H9 (cell line): ENCODE measurements around the gene SLC16A1. TPM values are rescaled to one million over a fixed set of nuclear protein-coding genes. Genes with fewer than 3 reads are reported as not detected.

Experiments used
- DNase-seq: peaks from one replicate; pipeline ENCODE4 v3.0.0-alpha.2; 2017
- H2AFZ ChIP-seq: one replicate; pipeline ENCODE4 v1.6.1; 2013; ENCODE audit warnings: mild to moderate bottlenecking, low read length, control low read depth, moderate library complexity
- H2AK5ac ChIP-seq: 2 replicates; pipeline ENCODE4 v1.6.1; 2013; ENCODE audit warnings: low read length, control low read depth, mixed read lengths; ENCODE audit not compliant: insufficient read length
- H2BK120ac ChIP-seq: one replicate; pipeline ENCODE4 v1.6.1; 2013; ENCODE audit warnings: low read depth, mild to moderate bottlenecking, low read length, control low read depth, inconsistent platforms; ENCODE audit not compliant: poor library complexity, severe bottlenecking
- H2BK12ac ChIP-seq: 2 replicates; pipeline ENCODE4 v1.6.1; 2013; ENCODE audit warnings: low read length, control low read depth, mixed read lengths, low read depth; ENCODE audit not compliant: insufficient read length
- H2BK15ac ChIP-seq: 2 replicates; pipeline ENCODE4 v1.6.1; 2013; ENCODE audit warnings: low read depth, low read length, control low read depth
- H2BK20ac ChIP-seq: one replicate; pipeline ENCODE4 v1.6.1; 2013; ENCODE audit warnings: low read depth, mild to moderate bottlenecking, low read length, control low read depth, inconsistent platforms; ENCODE audit not compliant: poor library complexity, severe bottlenecking
- H2BK5ac ChIP-seq: 2 replicates; pipeline ENCODE4 v1.6.1; 2013; ENCODE audit warnings: low read length, control low read depth, mixed read lengths; ENCODE audit not compliant: insufficient read length
- H3K14ac ChIP-seq: 2 replicates; pipeline ENCODE4 v1.6.1; 2013; ENCODE audit warnings: low read length, control low read depth; ENCODE audit not compliant: insufficient read depth
- H3K18ac ChIP-seq: 2 replicates; pipeline ENCODE4 v1.6.1; 2013; ENCODE audit warnings: low read depth, mild to moderate bottlenecking, mixed read lengths, low read length, control low read depth; ENCODE audit not compliant: insufficient read length
- H3K23ac ChIP-seq: 2 replicates; pipeline ENCODE4 v1.6.1; 2013; ENCODE audit warnings: low read length, control low read depth, mixed read lengths, low read depth; ENCODE audit not compliant: insufficient read length
- H3K23me2 ChIP-seq: 2 replicates; pipeline ENCODE4 v1.6.1; 2013; ENCODE audit warnings: low read depth, mild to moderate bottlenecking, mixed read lengths, low read length, control low read depth; ENCODE audit not compliant: insufficient read length, poor library complexity, severe bottlenecking
- H3K27ac ChIP-seq: 2 replicates; pipeline ENCODE4 v1.5.1; 2013; ENCODE audit warnings: low read length, control low read depth, mixed read lengths, low read depth; ENCODE audit not compliant: insufficient read length
- H3K27me3 ChIP-seq: 2 replicates; pipeline ENCODE4 v1.6.1; 2013; ENCODE audit warnings: low read length, control low read depth, inconsistent platforms; ENCODE audit not compliant: insufficient read depth
- H3K4ac ChIP-seq: 2 replicates; pipeline ENCODE4 v1.6.1; 2013; ENCODE audit warnings: low read depth, mild to moderate bottlenecking, control low read depth, inconsistent platforms, low read length, moderate library complexity
- H3K4me1 ChIP-seq: 2 replicates; pipeline ENCODE4 v1.6.1; 2013; ENCODE audit warnings: low read length, control low read depth, inconsistent platforms; ENCODE audit not compliant: insufficient read depth
- H3K4me2 ChIP-seq: 2 replicates; pipeline ENCODE4 v1.6.1; 2013; ENCODE audit warnings: low read length, control low read depth, mixed read lengths; ENCODE audit not compliant: insufficient read length, insufficient read depth
- H3K56ac ChIP-seq: 2 replicates; pipeline ENCODE4 v1.6.1; 2013; ENCODE audit warnings: low read depth, mild to moderate bottlenecking, mixed read lengths, low read length, control low read depth; ENCODE audit not compliant: insufficient read length
- H3K79me1 ChIP-seq: 2 replicates; pipeline ENCODE4 v1.6.1; 2013; ENCODE audit warnings: low read depth, mild to moderate bottlenecking, moderate library complexity, low read length, control low read depth, inconsistent platforms; ENCODE audit not compliant: insufficient read depth, poor library complexity, severe bottlenecking
- H3K79me2 ChIP-seq: 2 replicates; pipeline ENCODE4 v1.6.1; 2013; ENCODE audit warnings: low read length, control low read depth, inconsistent platforms; ENCODE audit not compliant: insufficient read depth
- H3K9ac ChIP-seq: 2 replicates; pipeline ENCODE4 v1.6.1; 2013; ENCODE audit warnings: low read length, control low read depth, mixed read lengths; ENCODE audit not compliant: insufficient read length; ENCODE audit errors: extremely low read depth
- H3K9me3 ChIP-seq: one replicate; pipeline ENCODE4 v1.6.1; 2013; ENCODE audit warnings: low read depth, low read length, inconsistent platforms; ENCODE audit not compliant: control insufficient read depth
- H3T11ph ChIP-seq: one replicate; pipeline ENCODE4 v1.6.1; 2013; ENCODE audit warnings: mild to moderate bottlenecking, low read length, control low read depth, inconsistent platforms
- H4K20me1 ChIP-seq: one replicate; pipeline ENCODE4 v1.6.1; 2013; ENCODE audit not compliant: control insufficient read depth, insufficient read length, insufficient read depth
- H4K5ac ChIP-seq: 2 replicates; pipeline ENCODE4 v1.6.1; 2013; ENCODE audit warnings: low read depth, mild to moderate bottlenecking, mixed read lengths, low read length, control low read depth; ENCODE audit not compliant: insufficient read length
- H4K8ac ChIP-seq: replicated peaks from 2 replicates; pipeline ENCODE4 v1.6.1; 2013; ENCODE audit warnings: low read length, control low read depth, mixed read lengths, low read depth; ENCODE audit not compliant: insufficient read length
- H4K91ac ChIP-seq: 2 replicates; pipeline ENCODE4 v1.6.1; 2013; ENCODE audit warnings: low read depth, mild to moderate bottlenecking, moderate library complexity, mixed read lengths, low read length, control low read depth; ENCODE audit not compliant: insufficient read length
- H3K27ac Mint-ChIP-seq, 3 experiments: 2 replicates in 2 of 3; 3 replicates in 1 of 3; pipeline ENCODE4 v1.8.0; 2020 to 2021; ENCODE audit warnings: mixed read lengths in 3 of 3, mild to moderate bottlenecking in 1 of 3, moderate library complexity in 1 of 3
- H3K27me3 Mint-ChIP-seq: 2 replicates; pipeline ENCODE4 v1.8.0; 2021; ENCODE audit warnings: low read depth, mild to moderate bottlenecking, moderate library complexity, mixed read lengths
- H3K36me3 Mint-ChIP-seq, 3 experiments: 2 replicates in 2 of 3; 3 replicates in 1 of 3; pipeline ENCODE4 v1.8.0; 2020 to 2021; ENCODE audit warnings: low read depth in 3 of 3, mixed read lengths in 3 of 3; ENCODE audit not compliant: insufficient read depth in 1 of 3
- H3K4me1 Mint-ChIP-seq, 2 experiments: 2 replicates each; pipeline ENCODE4 v1.8.0; 2020; ENCODE audit warnings: mixed read lengths in 2 of 2
- H3K4me3 Mint-ChIP-seq, 2 experiments: 2 replicates in 1 of 2; 3 replicates in 1 of 2; pipeline ENCODE4 v1.8.0; 2020 to 2021; ENCODE audit warnings: mild to moderate bottlenecking in 2 of 2, mixed read lengths in 2 of 2, moderate library complexity in 1 of 2
- H3K9me3 Mint-ChIP-seq, 2 experiments: 2 replicates in 1 of 2; 3 replicates in 1 of 2; pipeline ENCODE4 v1.8.0; 2020; ENCODE audit warnings: mild to moderate bottlenecking in 2 of 2, mixed read lengths in 2 of 2, moderate library complexity in 1 of 2
- WGBS: extraction: QIAGEN DNeasy Blood & Tissue Kit; methylation state at CpG from one replicate; pipeline ENCODE4 v1.1.7; 2013; ENCODE audit warnings: missing lambda C conversion rate, low lambda C conversion rate, mixed read lengths; ENCODE audit not compliant: insufficient read length; ENCODE audit errors: extremely low coverage; 5-methylcytosine and 5-hydroxymethylcytosine counted together
- total RNA-seq: library from RNA; stranded (reverse); gene quantifications from 2 replicates; pipeline ENCODE4 v1.2.1, GENCODE V29; 2021
- TF ChIP-seq, protein P1 (sequence below): fragments of 200-600 bp; sonication (generic); conservative IDR thresholded peaks from 3 replicates; pipeline ENCODE4 v1.8.0; 2021; ENCODE audit warnings: antibody characterized with exemption, mild to moderate bottlenecking

SLC16A1 gene
- total RNA-seq, 1 experiment from 2014 or later, result 381 TPM

GRCh38 chr1:112982853-112983536, 27.0 kb upstream of the SLC16A1 start:
- no peaks in the 10 kb centered on the region for H3K79me1 ChIP-seq
- H3T11ph ChIP-seq, result no peak overlapping the region
- TF ChIP-seq, protein P1, sequence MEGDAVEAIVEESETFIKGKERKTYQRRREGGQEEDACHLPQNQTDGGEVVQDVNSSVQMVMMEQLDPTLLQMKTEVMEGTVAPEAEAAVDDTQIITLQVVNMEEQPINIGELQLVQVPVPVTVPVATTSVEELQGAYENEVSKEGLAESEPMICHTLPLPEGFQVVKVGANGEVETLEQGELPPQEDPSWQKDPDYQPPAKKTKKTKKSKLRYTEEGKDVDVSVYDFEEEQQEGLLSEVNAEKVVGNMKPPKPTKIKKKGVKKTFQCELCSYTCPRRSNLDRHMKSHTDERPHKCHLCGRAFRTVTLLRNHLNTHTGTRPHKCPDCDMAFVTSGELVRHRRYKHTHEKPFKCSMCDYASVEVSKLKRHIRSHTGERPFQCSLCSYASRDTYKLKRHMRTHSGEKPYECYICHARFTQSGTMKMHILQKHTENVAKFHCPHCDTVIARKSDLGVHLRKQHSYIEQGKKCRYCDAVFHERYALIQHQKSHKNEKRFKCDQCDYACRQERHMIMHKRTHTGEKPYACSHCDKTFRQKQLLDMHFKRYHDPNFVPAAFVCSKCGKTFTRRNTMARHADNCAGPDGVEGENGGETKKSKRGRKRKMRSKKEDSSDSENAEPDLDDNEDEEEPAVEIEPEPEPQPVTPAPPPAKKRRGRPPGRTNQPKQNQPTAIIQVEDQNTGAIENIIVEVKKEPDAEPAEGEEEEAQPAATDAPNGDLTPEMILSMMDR, result no peak
- H3K9me3 ChIP-seq, result no peaks in the 10 kb centered on the region
- Mint-ChIP-seq H3K4me3 (no peak overlapping the region), H3K27me3 (no peaks in the 10 kb centered on the region), H3K4me1 (peaks cover 0 to 6% of the 10 kb centered on the region in 2 experiments; a peak in 1 of 4 replicates), H3K9me3 (no peaks in the 10 kb centered on the region), H3K27ac (peak overlapping the region in 1 of 3 experiments; percentile 52; a peak in 1 of 7 replicates), H3K36me3 (no peaks in the 10 kb centered on the region)
- H3K27ac ChIP-seq, result no peak overlapping the region
- no peak overlapping the region for H2BK120ac ChIP-seq
- H2BK15ac ChIP-seq, result no peak overlapping the region
- DNase-seq, result no peak
- WGBS, result no CpG with 5 or more reads among the region's 5 CpGs
- no peak overlapping the region for H2BK5ac ChIP-seq
- H4K20me1 ChIP-seq, result no peaks in the 10 kb centered on the region
- no peaks in the 10 kb centered on the region for H3K79me2 ChIP-seq
- H3K23ac ChIP-seq, result no peak overlapping the region
- no peak overlapping the region for H3K4me2 ChIP-seq
- no peak overlapping the region for H2AK5ac ChIP-seq
- 0 out of 2 replicates have a peak, but pooled peaks cover 4% of the 10 kb centered on the region for H3K4me1 ChIP-seq
- H4K5ac ChIP-seq, result no peak overlapping the region
- no peak overlapping the region for H4K8ac ChIP-seq
- H2BK20ac ChIP-seq, result no peak overlapping the region
- no peak overlapping the region for H3K18ac ChIP-seq
- no peak overlapping the region for H4K91ac ChIP-seq
- H3K9ac ChIP-seq, result no peak overlapping the region
- no peak overlapping the region for H2BK12ac ChIP-seq
- no peaks in the 10 kb centered on the region for H3K27me3 ChIP-seq
- no peak overlapping the region for H2AFZ ChIP-seq
- no peak overlapping the region for H3K14ac ChIP-seq
- H3K56ac ChIP-seq, result no peak overlapping the region
- H3K23me2 ChIP-seq, result no peaks in the 10 kb centered on the region
- H3K4ac ChIP-seq, result no peak overlapping the region
